ENCODE measurements around the gene PSMD6.

DNA sequence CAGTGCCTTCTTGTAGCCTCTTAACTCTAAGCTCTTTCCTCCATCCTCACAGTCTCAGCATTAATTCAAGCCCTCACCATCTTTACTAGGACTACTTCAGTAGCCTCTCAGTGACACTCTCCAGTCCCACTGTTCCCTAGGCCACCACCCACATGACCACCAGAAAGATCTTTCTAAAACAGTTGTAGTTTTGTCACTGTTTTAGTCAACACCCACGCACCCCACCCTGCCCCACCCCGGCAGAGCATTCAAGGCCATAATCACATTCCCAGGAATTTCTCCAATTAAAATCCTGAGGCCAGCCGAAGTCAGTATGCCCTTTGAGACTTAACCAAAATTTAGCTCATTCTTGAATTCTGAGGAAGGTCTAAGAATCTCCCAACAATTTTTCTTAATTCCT lies 31.2 kb upstream of the PSMD6 start:
- TF ChIP-seq, protein P1, sequence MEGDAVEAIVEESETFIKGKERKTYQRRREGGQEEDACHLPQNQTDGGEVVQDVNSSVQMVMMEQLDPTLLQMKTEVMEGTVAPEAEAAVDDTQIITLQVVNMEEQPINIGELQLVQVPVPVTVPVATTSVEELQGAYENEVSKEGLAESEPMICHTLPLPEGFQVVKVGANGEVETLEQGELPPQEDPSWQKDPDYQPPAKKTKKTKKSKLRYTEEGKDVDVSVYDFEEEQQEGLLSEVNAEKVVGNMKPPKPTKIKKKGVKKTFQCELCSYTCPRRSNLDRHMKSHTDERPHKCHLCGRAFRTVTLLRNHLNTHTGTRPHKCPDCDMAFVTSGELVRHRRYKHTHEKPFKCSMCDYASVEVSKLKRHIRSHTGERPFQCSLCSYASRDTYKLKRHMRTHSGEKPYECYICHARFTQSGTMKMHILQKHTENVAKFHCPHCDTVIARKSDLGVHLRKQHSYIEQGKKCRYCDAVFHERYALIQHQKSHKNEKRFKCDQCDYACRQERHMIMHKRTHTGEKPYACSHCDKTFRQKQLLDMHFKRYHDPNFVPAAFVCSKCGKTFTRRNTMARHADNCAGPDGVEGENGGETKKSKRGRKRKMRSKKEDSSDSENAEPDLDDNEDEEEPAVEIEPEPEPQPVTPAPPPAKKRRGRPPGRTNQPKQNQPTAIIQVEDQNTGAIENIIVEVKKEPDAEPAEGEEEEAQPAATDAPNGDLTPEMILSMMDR (IDR thresholded peaks at IDR 0.05 in 2 of 3, conservative IDR thresholded peaks at IDR 0.05 in 1 of 3; ENCODE audit: control insufficient read depth in 2 of 3, extremely low read depth in 1 of 3, insufficient read depth in 1 of 3, low read depth in 3 of 3, low read length in 3 of 3): no peak
- TF ChIP-seq POLR2A (IDR thresholded peaks at IDR 0.05; ENCODE audit: low read depth, low read length) (no peak), SREBF1 (IDR thresholded peaks at IDR 0.05; ENCODE audit: low read length) (no peak), YY1 (IDR thresholded peaks at IDR 0.05; ENCODE audit: low read depth, low read length) (no peak), ATF3 (IDR thresholded peaks at IDR 0.05; ENCODE audit: borderline replicate concordance, extremely low read depth, low read depth, low read length) (no peak)
